HG03442 (cell line): Measurements from ENCODE around the gene DYNC2H1.

Experiments
- ATAC-seq: cut with Tn5 transposase; IDR thresholded peaks from one replicate; pipeline ENCODE4 v1.9.1; 2021; ENCODE audit warnings: mild to moderate bottlenecking, moderate library complexity; ENCODE audit not compliant: unreplicated experiment

The DYNC2H1 gene

DNA sequence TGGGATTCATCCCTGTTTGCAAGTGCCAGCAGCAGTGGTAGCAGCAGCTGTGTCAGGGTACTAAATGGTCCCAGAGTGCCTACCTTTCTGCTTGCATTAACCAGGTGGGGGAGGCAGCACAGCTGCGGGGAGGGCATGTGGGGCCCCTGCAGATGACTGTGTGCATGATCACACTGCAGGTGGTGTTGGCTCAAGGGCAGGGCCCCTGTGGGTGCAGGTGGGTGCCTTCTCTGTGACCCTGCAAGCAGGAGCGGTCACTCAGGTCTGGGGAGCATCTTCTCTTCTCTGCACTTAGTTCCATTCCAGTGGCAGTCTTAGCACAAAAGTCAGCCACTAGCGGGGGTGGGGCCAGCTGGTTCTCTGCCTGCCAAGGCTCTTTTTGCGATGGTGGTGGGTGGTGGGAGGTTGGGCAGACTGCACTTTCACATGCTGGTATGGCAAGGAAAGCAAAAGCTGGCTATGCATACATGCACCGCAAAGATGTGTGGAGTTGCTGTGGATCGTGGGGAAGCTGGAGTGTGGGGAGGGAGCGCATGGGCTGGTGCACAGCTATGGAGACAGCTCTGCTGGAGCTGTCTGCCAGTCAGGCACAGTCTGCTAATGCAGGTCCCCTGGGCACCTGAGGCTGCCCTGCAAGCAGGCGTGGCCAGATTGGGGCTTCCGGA, 157.1 kb downstream of the DYNC2H1 start:
- no peak for ATAC-seq

DNA sequence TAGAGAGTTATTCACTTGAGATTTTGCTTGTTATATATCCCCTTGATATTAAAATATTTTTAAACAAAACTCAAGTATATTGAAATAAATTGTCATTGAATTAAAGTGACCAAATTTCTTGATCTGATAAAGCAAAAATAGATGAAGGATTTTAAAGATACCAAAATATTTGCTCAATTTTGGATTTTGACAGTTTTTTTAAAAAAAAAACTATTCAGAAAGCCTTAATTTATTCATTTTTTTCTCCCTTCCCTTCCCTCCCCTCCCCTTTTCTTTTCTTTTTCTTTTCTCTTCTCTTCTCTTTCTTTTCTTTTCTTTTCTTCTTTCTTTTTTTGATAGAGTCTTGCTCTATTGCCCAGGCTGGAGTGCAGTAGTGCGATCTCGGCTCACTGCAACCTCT, 163.7 kb downstream of the DYNC2H1 start:
- ATAC-seq = no peak

DNA sequence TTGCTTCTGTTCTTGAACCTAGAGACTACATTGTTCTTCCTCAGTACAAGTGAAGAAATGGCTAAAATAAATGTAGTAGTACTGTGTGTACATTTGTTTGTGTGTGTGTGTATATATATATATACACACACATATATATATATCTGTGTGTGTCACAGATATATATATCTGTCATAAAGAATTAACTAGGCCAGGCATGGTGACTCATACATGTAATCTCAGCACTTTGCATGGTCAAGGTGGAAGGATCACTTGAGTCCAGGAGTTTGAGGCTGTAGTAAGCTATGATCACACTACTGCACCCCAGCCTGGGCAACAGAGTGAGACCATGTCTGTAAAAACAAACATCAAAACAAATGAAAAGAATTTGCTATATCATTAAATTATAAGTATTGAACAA, 164.8 kb downstream of the DYNC2H1 start:
- ATAC-seq = no peak

DNA sequence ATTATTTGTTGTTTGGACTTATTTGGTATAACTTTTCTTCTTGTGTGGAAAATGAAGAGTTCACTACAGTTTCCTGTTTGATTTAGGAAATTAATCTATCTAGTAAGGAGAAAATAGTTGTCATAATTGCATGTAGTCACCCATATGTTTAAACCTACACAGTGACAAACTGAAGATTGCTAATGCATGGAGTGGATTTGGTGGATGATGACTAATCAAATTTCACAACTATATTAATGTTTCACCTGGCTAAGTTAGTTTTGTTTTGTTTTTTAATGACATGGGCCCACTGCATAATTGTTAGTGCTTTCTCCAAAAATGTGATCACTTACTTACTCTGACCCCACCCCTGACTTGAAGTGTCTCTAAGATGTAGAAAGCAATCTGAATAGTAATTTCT, 170.6 kb downstream of the DYNC2H1 start:
- no peak for ATAC-seq

DNA sequence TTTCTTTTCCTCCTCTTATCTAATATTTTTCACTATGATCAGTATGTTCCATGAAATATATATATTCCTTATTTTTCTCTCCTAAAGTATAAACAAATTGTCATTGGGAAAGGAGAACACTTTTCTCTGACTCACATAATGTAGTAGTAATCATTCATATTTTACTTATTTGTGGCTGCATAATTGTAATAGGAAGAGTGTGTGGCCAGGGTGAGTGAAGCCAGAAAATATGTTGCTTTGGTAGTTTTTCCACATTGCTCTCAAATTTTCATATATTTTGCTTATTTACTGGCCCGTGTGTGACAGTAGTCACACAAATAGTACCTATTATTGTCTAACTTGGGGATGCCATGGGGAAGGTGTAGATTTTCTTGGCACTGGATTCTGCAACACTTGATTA, 172.1 kb downstream of the DYNC2H1 start:
- ATAC-seq = no peak

DNA sequence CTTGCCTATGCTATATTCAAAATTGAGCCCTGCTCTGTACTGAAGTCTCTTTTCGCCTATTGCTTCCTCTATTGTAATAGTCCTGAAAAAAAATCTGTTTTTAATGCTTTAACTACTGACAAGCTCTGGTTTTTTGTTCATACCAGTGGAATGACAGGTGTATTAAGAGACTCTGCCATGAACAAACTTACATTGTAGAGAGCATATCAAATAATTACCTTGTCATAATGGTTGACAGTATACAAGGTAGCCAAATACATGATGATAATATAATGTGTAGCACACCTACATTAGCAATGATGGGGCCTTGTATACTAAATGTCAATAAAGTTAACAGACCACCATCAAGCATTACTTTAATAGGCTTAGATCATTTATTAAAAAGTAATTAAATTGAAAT, 175.0 kb downstream of the DYNC2H1 start:
- no peak for ATAC-seq

DNA sequence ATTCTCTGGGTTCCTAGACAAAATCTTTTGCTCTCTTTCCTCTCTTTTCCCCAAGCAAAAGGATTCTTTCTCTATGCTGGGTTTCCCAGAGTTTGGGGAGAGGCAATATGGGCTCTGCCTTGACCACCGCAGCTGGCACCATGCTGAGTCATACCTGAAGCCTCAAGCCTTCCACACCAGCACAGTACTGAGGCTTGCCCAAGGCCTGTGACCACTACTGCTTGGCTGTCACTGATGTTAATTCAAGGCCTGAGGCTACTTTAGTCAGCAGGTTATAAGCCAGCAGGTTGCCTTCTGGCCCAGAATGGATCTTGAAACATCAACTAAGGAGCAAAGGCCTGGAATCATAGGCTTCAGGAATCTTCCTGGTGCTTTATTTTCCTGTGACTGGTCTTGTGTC, 185.3 kb downstream of the DYNC2H1 start:
- no peak for ATAC-seq

DNA sequence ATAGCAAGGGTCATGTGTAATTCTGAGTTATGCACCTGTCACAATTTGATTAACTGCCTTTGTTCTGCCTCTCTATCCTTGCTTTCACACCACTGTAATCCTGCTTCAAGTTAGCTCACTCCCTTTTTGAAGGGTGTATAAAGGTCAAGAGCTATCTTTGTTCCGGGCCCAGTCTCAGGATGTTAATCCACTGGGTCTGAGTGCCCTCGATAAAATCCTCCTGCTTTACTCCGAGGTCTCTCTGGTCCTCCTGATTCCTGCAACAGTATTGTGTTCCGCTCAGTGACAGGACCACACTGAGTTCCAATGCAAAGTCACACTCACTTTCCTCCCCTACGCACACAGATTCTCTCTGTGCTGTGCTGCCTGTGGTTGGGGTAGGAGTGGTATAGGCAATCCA, 186.5 kb downstream of the DYNC2H1 start:
- ATAC-seq = no peak

DNA sequence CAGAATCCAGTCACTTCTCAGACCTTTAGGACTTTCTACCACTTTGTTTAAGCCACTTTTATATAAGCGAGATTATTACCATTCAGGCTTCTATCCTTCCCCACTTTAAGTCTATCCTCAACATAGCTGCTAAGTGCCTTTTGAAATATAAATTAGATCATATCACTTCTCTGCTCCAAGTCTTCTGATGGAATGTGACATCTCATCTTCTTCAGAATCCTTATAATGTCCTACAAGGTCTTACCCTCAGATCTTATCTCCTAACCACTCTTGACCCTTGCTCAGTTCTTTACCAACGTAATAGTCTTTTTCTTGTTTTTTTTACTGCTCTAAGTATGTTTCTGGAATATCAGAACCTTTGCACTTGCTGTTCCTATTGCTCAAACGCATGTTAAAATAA, 188.7 kb downstream of the DYNC2H1 start:
- ATAC-seq = no peak

DNA sequence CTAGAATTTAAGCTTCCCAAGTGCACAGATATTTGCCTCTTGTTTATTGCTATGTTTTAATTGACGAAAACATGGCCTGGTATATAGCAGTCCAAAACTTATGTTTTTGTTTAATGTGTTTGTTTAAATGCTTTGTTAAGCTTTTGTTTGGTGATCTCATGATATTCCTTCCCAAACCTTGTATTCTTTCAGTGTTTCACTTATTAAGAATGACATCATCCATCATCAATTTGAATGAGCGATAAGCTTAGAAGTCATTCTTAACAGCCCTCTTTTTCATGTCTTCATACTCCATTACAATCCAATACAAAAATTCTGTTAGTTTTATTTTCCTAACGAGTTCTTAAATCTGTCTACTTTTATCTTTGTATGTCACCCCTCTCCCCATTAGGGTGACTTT, 206.0 kb downstream of the DYNC2H1 start:
- no peak for ATAC-seq

DNA sequence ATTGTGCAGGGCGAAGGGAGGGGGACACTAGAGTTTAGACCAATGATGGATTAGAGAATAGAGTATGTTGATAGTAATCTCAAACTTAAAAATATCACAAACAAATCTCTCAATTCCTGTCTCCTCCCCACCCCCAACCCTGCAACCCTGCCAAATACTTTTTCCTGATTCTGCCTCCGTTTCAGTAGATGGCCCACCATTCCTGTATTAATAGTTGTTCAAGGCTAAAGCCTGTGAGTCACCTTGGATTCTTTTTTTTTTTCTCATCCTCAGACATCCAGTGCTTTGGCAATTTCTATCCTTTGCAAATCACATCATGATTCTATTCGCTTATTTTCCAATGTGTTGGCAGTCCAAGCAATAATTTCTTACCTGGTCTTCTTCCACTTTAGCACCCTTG, 207.9 kb downstream of the DYNC2H1 start:
- no peak for ATAC-seq

DNA sequence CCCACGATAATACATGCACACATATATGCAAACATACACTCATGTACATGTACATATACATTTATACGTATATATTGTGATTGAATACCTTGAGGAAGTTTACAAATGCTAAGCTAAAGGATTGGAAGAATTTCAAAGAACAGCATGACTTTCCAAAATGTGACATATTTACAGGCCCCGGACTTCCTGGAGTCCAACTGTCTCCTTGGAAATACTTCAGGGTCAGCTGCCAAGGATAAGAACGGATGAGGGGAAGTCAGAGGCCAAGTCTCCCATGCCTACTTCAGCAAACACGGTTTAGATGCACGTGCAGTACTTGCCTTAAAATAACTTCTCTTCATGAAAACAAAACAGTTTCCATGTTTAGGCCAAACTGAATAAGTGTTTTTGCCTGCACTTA, 213.6 kb downstream of the DYNC2H1 start:
- no peak for ATAC-seq

DNA sequence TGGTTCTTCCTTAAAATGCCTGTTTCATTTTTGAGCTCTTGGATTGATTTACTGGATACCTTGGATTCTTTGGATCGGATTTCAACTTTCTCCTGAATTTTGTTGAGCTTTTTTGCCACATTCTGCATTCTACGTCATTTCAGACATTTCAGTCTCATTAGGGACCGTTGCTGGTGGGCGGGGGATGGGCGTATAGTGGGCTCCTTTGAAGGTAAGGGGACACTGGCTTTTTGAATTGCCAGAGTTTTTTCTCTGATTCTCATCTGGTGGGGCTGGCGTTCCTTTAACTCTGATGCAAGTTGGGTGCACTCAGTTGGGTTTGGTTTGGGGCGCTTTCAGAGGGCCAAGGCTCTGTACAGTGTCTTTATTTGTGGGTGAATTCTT, 216.5 kb downstream of the DYNC2H1 start:
- no peak for ATAC-seq

DNA sequence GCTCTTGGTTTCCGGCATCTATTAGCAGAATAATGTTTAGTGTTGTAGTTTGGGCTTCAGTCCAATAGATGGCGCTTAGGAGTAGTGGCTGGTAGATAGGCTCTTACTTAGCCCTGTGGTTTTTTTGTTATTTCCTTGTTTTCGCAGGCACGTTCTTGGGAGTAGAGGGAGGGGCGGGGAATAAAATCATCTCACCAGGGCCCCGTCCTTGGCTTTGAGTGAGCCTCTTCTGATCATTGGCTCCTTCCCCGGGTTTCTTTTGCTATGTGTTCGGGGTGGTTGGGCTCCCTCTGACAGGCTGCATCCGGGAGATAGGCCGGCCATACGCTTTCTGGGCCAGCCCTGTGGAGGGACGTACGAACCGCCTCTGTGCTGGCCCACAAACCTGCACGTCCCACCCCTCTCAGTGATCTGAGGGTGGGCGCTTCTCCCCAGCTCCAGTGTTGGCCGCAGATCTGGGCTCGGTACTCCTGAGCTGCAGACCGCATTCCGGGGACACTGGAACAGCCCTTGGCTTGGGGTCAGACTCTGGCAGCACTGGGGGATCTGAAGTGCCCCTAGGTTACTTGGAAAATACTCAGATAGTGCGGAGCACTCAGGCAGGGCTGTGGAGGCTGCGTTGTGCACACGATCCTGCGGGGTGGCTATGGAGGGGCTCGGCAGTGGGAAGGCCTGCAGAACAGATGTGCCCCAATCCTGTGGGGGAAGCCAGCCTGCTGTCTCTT, 217.0 kb downstream of the DYNC2H1 start:
- ATAC-seq = peak; percentile 96

DNA sequence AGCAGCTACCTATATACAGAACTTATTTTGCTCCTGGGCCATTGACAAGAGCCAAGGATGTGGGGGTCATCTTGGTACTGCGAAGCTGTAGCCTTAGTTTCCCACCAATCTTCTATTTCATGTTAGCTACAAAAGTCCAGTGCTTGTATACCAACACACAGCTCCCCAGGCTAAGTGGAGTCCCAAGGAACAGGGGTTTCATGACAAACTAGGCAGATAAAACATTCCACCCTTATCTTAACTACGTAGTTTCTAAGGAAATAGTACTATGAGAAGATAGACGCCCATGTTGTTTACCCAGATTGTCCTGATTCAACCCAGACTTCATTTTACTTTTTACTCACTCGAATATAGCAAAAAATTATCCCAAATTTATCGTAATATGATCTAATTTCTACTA, 218.5 kb downstream of the DYNC2H1 start:
- ATAC-seq = no peak

DNA sequence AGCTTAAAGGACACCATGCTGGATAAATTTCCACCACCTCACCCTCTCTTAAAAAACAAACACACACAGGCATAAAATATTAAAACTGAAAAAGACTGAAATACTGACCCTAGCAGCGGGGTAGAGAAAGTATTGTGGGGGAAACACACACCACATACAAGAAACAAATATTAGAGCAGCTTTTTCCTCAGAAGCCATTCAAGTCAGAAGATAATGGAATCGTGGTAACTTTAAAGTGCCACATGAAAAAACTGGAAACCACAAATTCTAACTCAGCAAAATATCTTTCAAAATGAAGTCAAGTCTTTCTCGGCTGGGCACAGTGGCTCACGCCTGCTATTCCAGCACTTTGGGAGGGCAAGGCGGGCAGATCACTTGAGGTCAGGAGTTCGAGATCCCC, 223.2 kb downstream of the DYNC2H1 start:
- ATAC-seq = no peak

DNA sequence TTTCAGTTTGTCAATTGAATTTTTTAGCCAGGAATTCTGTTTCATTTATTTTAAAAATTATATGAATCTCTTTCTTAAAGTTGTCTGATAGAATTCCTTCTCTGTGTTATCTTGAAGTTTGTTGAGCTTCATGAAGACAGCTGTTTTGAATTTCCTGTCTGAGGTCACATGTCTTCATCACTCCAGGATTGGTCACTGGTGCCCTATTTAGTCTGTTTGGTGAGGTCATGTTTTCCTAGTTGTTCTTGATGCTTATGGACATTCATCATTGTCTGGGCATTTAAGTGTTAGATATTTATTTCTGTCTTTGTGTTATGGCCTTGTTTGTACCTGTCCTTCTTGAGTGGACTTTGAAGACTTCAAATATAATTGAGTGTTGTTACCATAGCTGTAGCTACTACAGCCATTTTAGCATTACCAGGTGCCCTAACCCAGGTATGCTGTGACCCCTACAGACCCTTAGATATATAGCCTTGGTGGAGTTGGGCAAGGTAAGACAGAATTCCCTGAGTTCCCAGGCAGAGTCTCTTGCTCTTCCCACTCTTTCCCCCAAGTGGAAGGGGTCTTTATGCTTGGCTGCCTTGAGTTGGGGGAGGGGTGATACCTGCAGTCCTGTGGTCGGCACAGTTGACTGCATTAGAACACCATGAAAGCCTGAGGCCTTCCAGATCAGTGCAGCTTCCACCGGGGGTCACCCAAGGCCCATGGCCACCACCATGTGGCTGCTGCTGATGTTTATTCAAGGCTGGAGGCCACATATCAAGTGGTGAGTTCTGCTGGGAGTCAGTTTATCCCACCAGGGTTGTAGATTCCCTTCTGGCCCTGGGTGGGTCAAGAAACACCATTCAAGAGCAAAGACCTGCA, 229.6 kb downstream of the DYNC2H1 start:
- no peak for ATAC-seq

DNA sequence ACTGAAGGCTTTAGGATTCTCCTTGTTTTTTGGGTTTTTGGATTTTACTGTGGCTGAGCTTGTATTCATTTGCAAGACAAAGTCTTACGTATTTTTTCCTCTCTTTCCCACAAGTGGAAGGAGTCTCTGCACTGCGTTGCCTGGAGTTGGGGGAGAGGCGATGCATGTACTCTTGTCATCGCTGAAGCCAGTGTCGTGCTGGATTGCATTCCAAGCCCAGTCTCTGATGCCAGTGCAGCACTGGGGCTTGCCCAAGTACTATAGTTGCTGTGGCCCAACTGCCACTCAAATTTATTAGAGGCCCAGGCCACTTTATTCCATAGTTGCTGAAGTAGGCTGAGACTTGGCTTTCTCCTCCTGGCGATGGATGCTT, 230.2 kb downstream of the DYNC2H1 start:
- no peak for ATAC-seq

DNA sequence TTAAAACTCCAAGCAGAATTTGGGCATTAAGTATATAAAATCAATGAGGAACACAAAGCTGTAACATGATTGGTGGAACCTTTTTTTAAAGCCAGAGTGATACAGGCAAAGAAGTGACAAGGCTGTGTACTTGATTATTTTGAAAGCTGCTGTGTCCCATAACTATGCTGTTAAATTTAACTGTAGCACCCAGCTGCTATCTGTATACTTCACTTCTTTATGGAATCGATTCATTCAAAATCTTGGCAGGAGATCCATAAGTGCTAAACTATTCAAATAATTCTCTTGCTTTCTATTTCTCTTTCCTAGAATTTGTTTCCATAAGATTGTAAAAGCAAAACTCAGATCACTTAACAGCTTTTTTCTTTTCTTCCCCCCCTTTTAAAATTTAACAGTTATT, 231.7 kb downstream of the DYNC2H1 start:
- ATAC-seq = no peak

DNA sequence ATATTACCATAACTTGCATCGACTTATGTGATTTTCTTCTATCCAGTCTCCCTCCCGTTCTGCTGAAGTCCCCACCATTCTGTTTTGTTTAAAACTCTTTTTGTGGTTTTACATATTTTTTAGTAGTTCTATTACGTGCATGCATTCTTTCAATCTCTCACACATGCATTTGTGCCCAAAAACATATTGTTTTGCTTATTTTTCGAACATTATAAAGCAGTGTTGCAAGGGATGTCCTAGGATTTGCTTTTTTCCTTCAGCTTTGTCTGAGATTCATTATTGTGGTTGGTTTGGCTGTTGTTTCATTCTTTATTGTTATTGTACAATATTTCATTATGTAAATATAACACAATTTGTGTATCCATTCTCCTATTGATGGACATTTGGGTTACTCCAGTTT, 235.7 kb downstream of the DYNC2H1 start:
- no peak for ATAC-seq

DNA sequence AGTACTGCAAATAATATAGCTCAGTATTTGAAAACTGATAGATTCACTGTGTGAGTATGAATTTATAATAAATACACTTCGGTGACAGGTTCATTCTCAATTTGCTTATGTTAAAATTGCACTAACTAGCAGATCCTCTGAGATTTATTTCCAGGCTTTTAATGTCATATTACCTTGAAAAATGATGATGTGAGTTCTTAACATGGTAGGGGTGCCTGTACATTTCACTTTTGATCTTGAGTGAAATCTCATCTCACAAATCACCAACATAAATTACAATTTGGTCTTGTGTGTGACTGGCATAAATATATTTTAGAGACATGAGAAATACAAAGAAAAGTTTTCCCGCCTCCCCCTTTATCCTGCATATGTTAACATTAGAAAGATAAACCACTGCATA, 240.4 kb downstream of the DYNC2H1 start:
- no peak for ATAC-seq

DNA sequence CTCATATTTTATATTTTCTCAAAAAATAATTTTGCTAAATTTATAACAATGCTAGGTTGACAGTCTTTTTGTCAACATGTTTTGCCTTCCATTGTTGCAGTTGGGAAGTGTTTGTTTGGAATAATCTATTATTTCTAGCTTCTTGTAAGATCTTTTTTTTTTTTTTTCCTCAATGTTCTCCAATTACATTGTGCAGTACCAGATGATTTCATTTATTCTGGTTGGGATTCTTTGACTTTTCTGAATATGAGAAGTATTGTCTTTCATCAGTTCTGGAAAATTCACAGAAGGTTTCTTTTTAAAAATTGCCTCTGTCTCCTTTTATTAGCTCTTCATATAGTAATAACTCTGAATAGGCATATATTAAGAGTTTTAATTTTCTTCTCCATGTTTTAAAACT, 245.4 kb downstream of the DYNC2H1 start:
- ATAC-seq = no peak
